H1 (cell line): Measurements from ENCODE around the gene ST13. TPM values are rescaled to one million over a fixed set of nuclear protein-coding genes. Genes with fewer than 3 reads are reported as not detected.

Experiments used
- CTCF ChIA-PET: fragments of 300-600 bp; sonication (Branson Sonifier 250); formaldehyde crosslinking; loops from one replicate; lab custom pipeline; 2021; ENCODE audit not compliant: partially characterized antibody; lab: Charles Lee
- POLR2A ChIA-PET: fragments of 300-600 bp; sonication (Branson Sonifier 250); formaldehyde crosslinking; loops from one replicate; lab custom pipeline; 2021; ENCODE audit warnings: inconsistent platforms; ENCODE audit not compliant: partially characterized antibody; lab: Charles Lee
- DNase-seq, 2 experiments: peaks; one replicate each; pipeline versions ENCODE4 v3.0.0 to v3.0.0-alpha.2; 2010 to 2022; ENCODE audit warnings: low spot score in 2 of 2, low read depth in 1 of 2, mixed read lengths in 1 of 2
- FAIRE-seq: peaks from 2 replicates; lab custom pipeline; 2011; peaks lifted over from hg19 to GRCh38; lab: Jason Lieb, UNC
- H2AFZ ChIP-seq: 2 replicates; pipeline ENCODE4 v1.8.1; 2012; ENCODE audit warnings: low read length, inconsistent platforms
- H2AK5ac ChIP-seq: 2 replicates; pipeline ENCODE4 v1.6.1; 2013; ENCODE audit warnings: low read depth, low read length
- H2BK120ac ChIP-seq: replicated peaks from 2 replicates; pipeline ENCODE3; 2013; ENCODE audit warnings: low read depth, low read length, inconsistent platforms
- H2BK12ac ChIP-seq: 2 replicates; pipeline ENCODE4 v1.6.1; 2013; ENCODE audit warnings: low read depth, low read length
- H2BK15ac ChIP-seq: 2 replicates; pipeline ENCODE4 v1.6.1; 2013; ENCODE audit warnings: low read length
- H2BK20ac ChIP-seq: 2 replicates; pipeline ENCODE4 v1.6.1; 2013; ENCODE audit warnings: low read length
- H2BK5ac ChIP-seq: 2 replicates; pipeline ENCODE4 v1.6.1; 2013; ENCODE audit warnings: low read depth, low read length
- H3K14ac ChIP-seq: 2 replicates; pipeline ENCODE4 v1.6.1; 2013; ENCODE audit warnings: inconsistent platforms; ENCODE audit not compliant: insufficient read length
- H3K18ac ChIP-seq: 2 replicates; pipeline ENCODE4 v1.6.1; 2013; ENCODE audit warnings: low read length; ENCODE audit errors: extremely low read depth
- H3K23ac ChIP-seq: 2 replicates; pipeline ENCODE4 v1.6.1; 2013; ENCODE audit warnings: inconsistent platforms; ENCODE audit not compliant: insufficient read length
- H3K23me2 ChIP-seq: 2 replicates; pipeline ENCODE4 v1.6.1; 2013; ENCODE audit warnings: low read depth, low read length
- H3K27ac ChIP-seq: 2 replicates; pipeline ENCODE4 v1.6.1; 2011; ENCODE audit warnings: low read depth, low read length, inconsistent platforms
- H3K27me3 ChIP-seq, 4 experiments: replicated peaks in 1 of 4; 1 replicate in 1 of 4; 2 replicates in 3 of 4; pipeline versions ENCODE4 v1.6.1 to v1.8.1; 2011 to 2013; ENCODE audit warnings: low read length in 3 of 4, mild to moderate bottlenecking in 3 of 4, inconsistent platforms in 2 of 4, mixed read lengths in 2 of 4, moderate library complexity in 1 of 4; ENCODE audit not compliant: control insufficient read depth in 3 of 4, insufficient read depth in 3 of 4; ENCODE audit errors: extremely low read depth in 1 of 4
- H3K36me3 ChIP-seq, 4 experiments: 2 replicates each; pipeline versions ENCODE4 v1.6.1 to v1.8.1; 2011 to 2013; ENCODE audit warnings: mild to moderate bottlenecking in 4 of 4, low read length in 3 of 4, moderate library complexity in 2 of 4, control low read depth in 1 of 4, inconsistent platforms in 1 of 4; ENCODE audit not compliant: insufficient read depth in 4 of 4, control insufficient read depth in 2 of 4
- H3K4ac ChIP-seq: replicated peaks from 2 replicates; pipeline ENCODE3; 2013; ENCODE audit warnings: low read length, low read depth, mixed read lengths, inconsistent platforms; ENCODE audit not compliant: insufficient read length
- H3K4me1 ChIP-seq, 4 experiments: replicated peaks in 1 of 4; 1 replicate in 1 of 4; 2 replicates in 3 of 4; pipeline versions ENCODE4 v1.6.1 to v1.8.1; 2011 to 2013; ENCODE audit warnings: low read length in 3 of 4, inconsistent platforms in 2 of 4, mixed read lengths in 1 of 4; ENCODE audit not compliant: insufficient read depth in 4 of 4, control insufficient read depth in 3 of 4
- H3K4me2 ChIP-seq, 2 experiments: 2 replicates each; pipeline versions ENCODE4 v1.6.1 to v1.8.1; 2011 to 2013; ENCODE audit warnings: low read depth in 2 of 2, low read length in 2 of 2, control low read depth in 1 of 2, inconsistent platforms in 1 of 2, mild to moderate bottlenecking in 1 of 2; ENCODE audit not compliant: insufficient read depth in 1 of 2
- H3K4me3 ChIP-seq, 4 experiments: fragments of 200-600, 300-600 bp in 1 of 4; sonication (generic), shearing (Covaris generic), sonication (Bioruptor Twin) in 1 of 4; 2 replicates each; pipeline versions ENCODE4 v1.5.1 to v1.8.1; 2011 to 2016; ENCODE audit warnings: low read length in 4 of 4, low read depth in 3 of 4, control low read depth in 2 of 4, inconsistent platforms in 2 of 4, mild to moderate bottlenecking in 2 of 4, mixed read lengths in 1 of 4, moderate library complexity in 1 of 4; ENCODE audit not compliant: insufficient read depth in 2 of 4; ENCODE audit errors: extremely low read depth in 1 of 4
- H3K56ac ChIP-seq: replicated peaks from 2 replicates; pipeline ENCODE3; 2013; ENCODE audit warnings: low read depth, mild to moderate bottlenecking, mixed read lengths, low read length, inconsistent platforms; ENCODE audit not compliant: insufficient read length
- H3K79me1 ChIP-seq: 2 replicates; pipeline ENCODE4 v1.6.1; 2013; ENCODE audit warnings: low read depth, low read length, control low read depth
- H3K79me2 ChIP-seq, 2 experiments: 2 replicates each; pipeline versions ENCODE4 v1.6.1 to v1.8.1; 2012 to 2013; ENCODE audit warnings: low read length in 2 of 2, mild to moderate bottlenecking in 2 of 2, inconsistent platforms in 1 of 2; ENCODE audit not compliant: insufficient read depth in 2 of 2, control insufficient read depth in 1 of 2
- H3K9ac ChIP-seq, 4 experiments: replicated peaks in 1 of 4; 1 replicate in 1 of 4; 2 replicates in 3 of 4; pipeline versions ENCODE4 v1.6.1 to v1.8.1; 2011 to 2013; ENCODE audit warnings: low read depth in 3 of 4, low read length in 3 of 4, control low read depth in 2 of 4, mild to moderate bottlenecking in 2 of 4, moderate library complexity in 2 of 4, inconsistent platforms in 1 of 4; ENCODE audit errors: extremely low read depth in 1 of 4
- H3K9me3 ChIP-seq, 2 experiments: 2 replicates each; pipeline versions ENCODE4 v1.6.1 to v1.8.1; 2012 to 2013; ENCODE audit warnings: mild to moderate bottlenecking in 2 of 2, moderate library complexity in 2 of 2, control low read depth in 1 of 2, inconsistent platforms in 1 of 2, low read depth in 1 of 2, low read length in 1 of 2, mixed read lengths in 1 of 2; ENCODE audit not compliant: insufficient read depth in 2 of 2
- H4K20me1 ChIP-seq, 2 experiments: replicated peaks in 1 of 2; 2 replicates each; pipeline versions ENCODE3 to v1.8.1; 2011 to 2013; ENCODE audit warnings: inconsistent platforms in 2 of 2, low read length in 2 of 2, mild to moderate bottlenecking in 1 of 2; ENCODE audit not compliant: insufficient read depth in 2 of 2, control insufficient read depth in 1 of 2
- H4K5ac ChIP-seq: 2 replicates; pipeline ENCODE4 v1.6.1; 2013; ENCODE audit warnings: low read length, low read depth, mixed read lengths, inconsistent platforms; ENCODE audit not compliant: insufficient read length
- H4K8ac ChIP-seq: 2 replicates; pipeline ENCODE4 v1.8.0; 2013; ENCODE audit warnings: mild to moderate bottlenecking, moderate library complexity, low read length, inconsistent platforms; ENCODE audit not compliant: insufficient read depth; ENCODE audit errors: extremely low read depth
- H4K91ac ChIP-seq: replicated peaks from 2 replicates; pipeline ENCODE3; 2013; ENCODE audit warnings: low read length, mixed read lengths, inconsistent platforms; ENCODE audit not compliant: insufficient read length
- BRCA1 ChIP-seq: IDR thresholded peaks from 2 replicates; pipeline ENCODE4 v1.6.1; 2012; ENCODE audit warnings: low read depth, low read length, improper control_type of control experiment
- EGR1 ChIP-seq: IDR thresholded peaks from 2 replicates; pipeline ENCODE4 v1.6.1; 2011; ENCODE audit warnings: low read depth, low read length, borderline replicate concordance
- EZH2 ChIP-seq: fragments of 200-600 bp; sonication (generic); IDR thresholded peaks from 2 replicates; pipeline ENCODE4 v1.7.1; 2012; ENCODE audit warnings: low read depth, mild to moderate bottlenecking, moderate library complexity, low read length, inconsistent platforms; ENCODE audit not compliant: severe bottlenecking
- FOSL1 ChIP-seq: IDR thresholded peaks from 2 replicates; pipeline ENCODE4 v1.6.1; 2011; ENCODE audit warnings: mild to moderate bottlenecking, low read depth, low read length, moderate library complexity; ENCODE audit not compliant: insufficient read depth
- JUN ChIP-seq: IDR thresholded peaks from 2 replicates; pipeline ENCODE4 v1.6.1; 2011; ENCODE audit warnings: low read depth, mild to moderate bottlenecking, improper control_type of control experiment, low read length
- KDM1A ChIP-seq: fragments of 200-600, 300-600 bp; sonication (generic); IDR thresholded peaks from 2 replicates; pipeline ENCODE4 v1.7.1; 2016; ENCODE audit warnings: mild to moderate bottlenecking, low read length, borderline replicate concordance
- MAFK ChIP-seq: IDR thresholded peaks from 2 replicates; pipeline ENCODE4 v1.6.1; 2012; ENCODE audit warnings: low read depth, mild to moderate bottlenecking, improper control_type of control experiment, low read length
- POU5F1 ChIP-seq: IDR thresholded peaks from 2 replicates; pipeline ENCODE4 v1.6.1; 2011; ENCODE audit warnings: low read depth, mild to moderate bottlenecking, low read length, moderate library complexity
- SIN3A ChIP-seq, 2 experiments: IDR thresholded peaks in 1 of 2; conservative IDR thresholded peaks in 1 of 2; 2 replicates each; pipeline ENCODE4 v1.6.1; 2011 to 2012; ENCODE audit warnings: low read length in 2 of 2, improper control_type of control experiment in 1 of 2, low read depth in 1 of 2, mild to moderate bottlenecking in 1 of 2
- SP2 ChIP-seq: IDR thresholded peaks from 2 replicates; pipeline ENCODE4 v1.6.1; 2012; ENCODE audit warnings: mild to moderate bottlenecking, low read length, inconsistent platforms
- SP4 ChIP-seq: IDR thresholded peaks from 2 replicates; pipeline ENCODE4 v1.6.1; 2012; ENCODE audit warnings: low read length, inconsistent platforms
- TEAD4 ChIP-seq: IDR thresholded peaks from 2 replicates; pipeline ENCODE4 v1.6.1; 2012; ENCODE audit warnings: low read depth, low read length, inconsistent platforms, mixed read lengths
- YY1 ChIP-seq: IDR thresholded peaks from 2 replicates; pipeline ENCODE4 v1.6.1; 2011; ENCODE audit warnings: low read depth, mild to moderate bottlenecking, low read length
- WGBS, 2 experiments: shearing (Covaris generic) in 1 of 2; methylation state at CpG; one replicate each; pipeline versions ENCODE4 v1.1.6 to v1.1.7; 2013 to 2015; ENCODE audit warnings: low lambda C conversion rate in 2 of 2, mixed read lengths in 2 of 2, inconsistent platforms in 1 of 2, low coverage in 1 of 2, missing lambda C conversion rate in 1 of 2; ENCODE audit not compliant: insufficient replicate concordance in 2 of 2, insufficient coverage in 1 of 2, insufficient read length in 1 of 2; ENCODE audit errors: extremely low coverage in 1 of 2, missing lambda C conversion rate in 1 of 2; 5-methylcytosine and 5-hydroxymethylcytosine counted together
- polyA plus RNA-seq, 7 experiments: library from polyadenylated mRNA; depleted of rRNA in 3 of 7; stranded (reverse) in 5 of 7; unstranded in 2 of 7; fragments of >200 nt in 5 of 7; fragments of 200-250 nt in 2 of 7; gene quantifications; 1 replicate in 5 of 7; 2 replicates in 1 of 7; 4 replicates in 1 of 7; pipeline versions ENCODE4 v1.2.1 to v1.2.3, GENCODE V29; 2011 to 2013; ENCODE audit warnings: missing spikeins in 2 of 7, mixed read lengths in 2 of 7
- total RNA-seq: library from RNA; stranded (reverse); fragmentation: NEBNext Ultra II Directional; extraction: Animal tissue kit (Norgen Biotek cat#: 25700); gene quantifications from 2 replicates; pipeline ENCODE4 v1.2.1, GENCODE V29; 2021
- TF ChIP-seq, protein P1 (sequence below): IDR thresholded peaks from 2 replicates; pipeline ENCODE4 v1.6.1; 2011; ENCODE audit warnings: low read length, improper control_type of control experiment

ST13 gene
- total and polyA plus RNA-seq, 2 of the 8 experiments (the other 6 are each of a cell fraction or from before 2014, with no cell fraction given): 52.0 to 305 TPM

DNA sequence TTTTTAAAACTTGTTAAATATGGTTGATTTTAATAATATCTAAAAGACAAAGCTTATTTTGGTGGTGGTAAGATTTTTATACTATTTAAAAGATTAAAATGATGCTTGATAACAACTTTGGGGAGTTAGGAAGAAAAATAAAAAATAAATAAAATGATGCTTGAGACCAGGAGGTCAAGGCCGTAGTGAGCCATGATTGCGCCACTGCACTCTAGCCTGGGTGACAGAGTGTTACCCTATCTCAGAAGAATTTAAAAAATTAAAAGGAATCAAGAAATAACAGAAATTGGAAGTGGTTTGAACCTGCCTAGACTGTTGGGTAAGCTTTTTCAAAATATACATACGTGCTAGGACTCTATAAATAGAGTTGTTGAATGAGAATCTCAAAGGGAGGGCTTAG is 17.6 kb upstream of the ST13 start:
- H2BK20ac ChIP-seq: no peak overlapping the region
- no peak overlapping the region for H3K56ac ChIP-seq
- no peak overlapping the region for H4K5ac ChIP-seq
- no peaks in the 10 kb centered on the region for H4K20me1 ChIP-seq
- H3K79me2 ChIP-seq: no peaks in the 10 kb centered on the region
- H4K8ac ChIP-seq: no peak overlapping the region
- H2AFZ ChIP-seq: no peak overlapping the region
- no peak overlapping the region for H3K27ac ChIP-seq
- no peak overlapping the region for H3K18ac ChIP-seq
- no peak overlapping the region for H3K9ac ChIP-seq
- no peaks in the 10 kb centered on the region for H3K4me1 ChIP-seq
- no peak for FAIRE-seq
- H2BK12ac ChIP-seq: no peak overlapping the region
- H3K23me2 ChIP-seq: no peaks in the 10 kb centered on the region
- no peak for DNase-seq
- no peak overlapping the region for H2BK5ac ChIP-seq
- no peak overlapping the region for H2BK120ac ChIP-seq
- no peak overlapping the region for H3K4ac ChIP-seq
- 90% methylated on average over 3 of the region's 3 CpGs; no CpG with 5 or more reads in 1 of the 2 experiments for WGBS, 2 experiments
- H3K79me1 ChIP-seq: no peaks in the 10 kb centered on the region
- no peak overlapping the region for H3K14ac ChIP-seq
- H3K4me3 ChIP-seq: no peak overlapping the region
- H3K9me3 ChIP-seq: no peaks in the 10 kb centered on the region
- H2AK5ac ChIP-seq: no peak overlapping the region
- CTCF ChIA-PET: interaction anchor here (0.9 to 1.3 kb wide), 2 partner anchors 15 to 48 kb away, joined by 3 read pairs; no protein-coding TSS in a partner anchor
- H2BK15ac ChIP-seq: no peak overlapping the region
- H3K23ac ChIP-seq: no peak overlapping the region
- H3K36me3 ChIP-seq: peaks cover 0 to 17% (median 2%) of the 10 kb centered on the region in 4 experiments; a peak in 5 of 8 replicates
- no peaks in the 10 kb centered on the region for H3K27me3 ChIP-seq
- POLR2A ChIA-PET: interaction anchor here (0.9 kb wide), 1 partner anchor 13 kb away, joined by 3 read pairs; no protein-coding TSS in a partner anchor
- H4K91ac ChIP-seq: no peak overlapping the region
- H3K4me2 ChIP-seq: no peak overlapping the region
- no peak for TF ChIP-seq SP4
- TF ChIP-seq, protein P1, sequence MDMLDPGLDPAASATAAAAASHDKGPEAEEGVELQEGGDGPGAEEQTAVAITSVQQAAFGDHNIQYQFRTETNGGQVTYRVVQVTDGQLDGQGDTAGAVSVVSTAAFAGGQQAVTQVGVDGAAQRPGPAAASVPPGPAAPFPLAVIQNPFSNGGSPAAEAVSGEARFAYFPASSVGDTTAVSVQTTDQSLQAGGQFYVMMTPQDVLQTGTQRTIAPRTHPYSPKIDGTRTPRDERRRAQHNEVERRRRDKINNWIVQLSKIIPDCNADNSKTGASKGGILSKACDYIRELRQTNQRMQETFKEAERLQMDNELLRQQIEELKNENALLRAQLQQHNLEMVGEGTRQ: no peak
- no peak for TF ChIP-seq EGR1
- TF ChIP-seq JUN: no peak
- no peak for TF ChIP-seq SIN3A (conservative IDR thresholded peaks at IDR 0.05 in 1 of 2, IDR thresholded peaks at IDR 0.05 in 1 of 2; ENCODE audit: low read depth in 1 of 2, low read length in 2 of 2)
- no peak for TF ChIP-seq KDM1A
- TF ChIP-seq YY1: no peak
- TF ChIP-seq TEAD4: no peak
- TF ChIP-seq SP2: no peak
- no peak for TF ChIP-seq MAFK
- TF ChIP-seq BRCA1: no peak
- no peak for TF ChIP-seq FOSL1
- no peak for TF ChIP-seq POU5F1
- no peak for TF ChIP-seq EZH2
